ENCODE results near the gene SYNGR3.

The SYNGR3 gene

DNA sequence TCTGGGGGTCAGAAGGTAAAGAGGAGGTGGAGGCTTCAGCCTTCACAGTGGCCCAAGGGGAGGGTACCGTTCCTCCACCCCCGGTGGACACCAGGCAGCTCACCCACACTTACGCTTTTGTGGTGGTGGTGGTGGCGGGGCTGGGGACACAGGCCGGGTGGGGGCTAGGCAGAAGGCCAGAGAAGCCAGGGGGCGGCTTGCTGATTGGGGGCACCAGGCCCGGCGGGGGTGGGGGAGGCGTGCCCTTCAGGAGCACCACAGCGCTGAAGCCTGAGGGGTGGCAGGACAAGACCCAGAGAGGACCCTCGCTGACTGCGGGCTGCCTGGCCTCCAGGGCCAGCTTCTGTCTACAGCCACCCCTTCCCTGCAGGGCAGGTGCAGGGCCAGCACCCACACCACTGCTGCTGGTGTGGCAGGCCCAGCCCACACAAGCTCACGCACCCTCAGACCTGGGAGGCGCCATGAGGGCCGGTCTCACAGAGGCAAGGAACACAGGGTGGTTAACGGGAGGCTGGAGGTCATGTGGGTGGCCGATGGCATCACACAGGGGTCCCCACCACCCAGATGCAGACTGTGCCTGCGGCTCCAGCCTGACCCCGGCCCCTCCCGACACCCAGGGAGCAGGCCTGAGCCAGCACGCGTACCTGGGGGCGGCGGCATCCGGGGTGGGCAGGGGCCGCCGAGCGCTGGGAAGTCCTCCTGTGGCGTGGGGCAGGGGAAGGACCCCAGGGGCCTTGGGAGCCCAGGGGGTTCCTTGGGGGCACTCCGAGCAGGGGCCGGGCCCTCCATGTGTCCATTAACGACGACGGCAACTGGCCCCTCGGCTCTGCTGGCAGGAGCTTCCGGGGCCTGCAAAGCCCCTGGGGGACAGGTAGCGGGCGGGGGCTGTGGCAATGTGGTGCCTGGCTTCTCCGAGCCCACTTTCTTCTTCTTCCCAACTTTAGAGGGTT, 9.4 kb downstream of the SYNGR3 start:
- TF ChIP-seq EZH2phosphoT487 (conservative IDR thresholded peaks at IDR 0.05; ENCODE audit: low read length), result no peak
- TF ChIP-seq, protein P1, sequence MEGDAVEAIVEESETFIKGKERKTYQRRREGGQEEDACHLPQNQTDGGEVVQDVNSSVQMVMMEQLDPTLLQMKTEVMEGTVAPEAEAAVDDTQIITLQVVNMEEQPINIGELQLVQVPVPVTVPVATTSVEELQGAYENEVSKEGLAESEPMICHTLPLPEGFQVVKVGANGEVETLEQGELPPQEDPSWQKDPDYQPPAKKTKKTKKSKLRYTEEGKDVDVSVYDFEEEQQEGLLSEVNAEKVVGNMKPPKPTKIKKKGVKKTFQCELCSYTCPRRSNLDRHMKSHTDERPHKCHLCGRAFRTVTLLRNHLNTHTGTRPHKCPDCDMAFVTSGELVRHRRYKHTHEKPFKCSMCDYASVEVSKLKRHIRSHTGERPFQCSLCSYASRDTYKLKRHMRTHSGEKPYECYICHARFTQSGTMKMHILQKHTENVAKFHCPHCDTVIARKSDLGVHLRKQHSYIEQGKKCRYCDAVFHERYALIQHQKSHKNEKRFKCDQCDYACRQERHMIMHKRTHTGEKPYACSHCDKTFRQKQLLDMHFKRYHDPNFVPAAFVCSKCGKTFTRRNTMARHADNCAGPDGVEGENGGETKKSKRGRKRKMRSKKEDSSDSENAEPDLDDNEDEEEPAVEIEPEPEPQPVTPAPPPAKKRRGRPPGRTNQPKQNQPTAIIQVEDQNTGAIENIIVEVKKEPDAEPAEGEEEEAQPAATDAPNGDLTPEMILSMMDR (IDR thresholded peaks at IDR 0.05; ENCODE audit: insufficient read depth, low read length, poor library complexity, severe bottlenecking), result no peak
- Histone ChIP-seq H3K4me2 (ENCODE audit: low read depth, low read length, poor library complexity, severe bottlenecking) (no peak overlapping the region), H3K36me3 (ENCODE audit: low read length) (no peaks in the 10 kb centered on the region), H3K79me2 (ENCODE audit: insufficient read depth, low read length) (peaks cover 10% of the 10 kb centered on the region), H2AFZ (ENCODE audit: low read depth, low read length, severe bottlenecking) (no peak overlapping the region), H3K9me3 (ENCODE audit: insufficient read depth, low read length) (no peaks in the 10 kb centered on the region), H3F3A (ENCODE audit: insufficient read depth) (peaks cover 5% of the 10 kb centered on the region; the same call in 1 of the 2 replicates), H3K4me3 (ENCODE audit: insufficient read depth, low read length, poor library complexity, severe bottlenecking) (no peak overlapping the region), H3K27me3 (ENCODE audit: low read length) (no peaks in the 10 kb centered on the region), H3K27ac (ENCODE audit: low read depth, low read length) (no peak overlapping the region), H4K20me1 (ENCODE audit: low read depth, low read length) (no peaks in the 10 kb centered on the region; the same call in 1 of the 2 replicates), H3K9me2 (replicated peaks; ENCODE audit: insufficient read depth, low read length) (no peaks in the 10 kb centered on the region), H3K9ac (ENCODE audit: low read length) (no peak overlapping the region)

DNA sequence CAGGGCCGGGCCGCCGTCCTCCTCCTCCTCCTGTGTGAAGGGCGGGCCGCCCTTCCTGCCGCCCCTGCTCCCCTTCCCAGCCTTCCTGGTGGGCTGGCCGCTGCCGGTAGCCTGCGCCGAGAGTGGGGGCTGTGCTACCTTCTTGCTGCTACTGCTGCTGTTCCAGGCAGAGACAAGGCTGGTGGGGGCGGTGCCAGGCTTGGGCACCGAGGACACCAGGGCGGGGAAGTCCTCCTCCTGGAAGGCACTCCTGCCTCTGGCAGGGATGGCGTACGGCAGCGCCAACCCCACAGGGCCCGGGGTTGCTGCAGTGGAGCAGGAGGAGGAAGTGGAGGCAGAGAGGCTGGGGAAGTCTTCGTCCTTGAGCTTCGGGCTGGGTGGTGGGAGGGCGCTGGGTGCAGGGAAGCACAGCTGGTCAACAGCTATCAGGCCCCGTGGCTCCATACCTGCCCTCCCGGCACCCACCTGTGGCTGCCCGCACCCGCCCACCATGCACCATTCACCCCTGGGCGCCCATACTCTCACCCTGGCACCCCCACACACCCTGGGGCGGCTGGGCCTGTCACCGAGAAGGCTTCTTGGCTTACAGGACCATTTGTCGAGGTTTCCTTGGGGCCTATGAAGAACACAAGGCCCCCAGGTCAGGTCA, 10.2 kb downstream of the SYNGR3 start:
- 0 out of 2 replicates have a peak, but pooled peaks cover 3% of the 10 kb centered on the region for H3F3A ChIP-seq (ENCODE audit: insufficient read depth)
- H3K27ac ChIP-seq (ENCODE audit: low read depth, low read length), result no peak overlapping the region
- no peak overlapping the region for H3K4me3 ChIP-seq (ENCODE audit: insufficient read depth, low read length, poor library complexity, severe bottlenecking)
- no peaks in the 10 kb centered on the region; the same call in 1 of the 2 replicates for H4K20me1 ChIP-seq (ENCODE audit: low read depth, low read length)
- no peak overlapping the region for H2AFZ ChIP-seq (ENCODE audit: low read depth, low read length, severe bottlenecking)
- no peaks in the 10 kb centered on the region for H3K27me3 ChIP-seq (ENCODE audit: low read length)
- H3K9me3 ChIP-seq (ENCODE audit: insufficient read depth, low read length), result no peaks in the 10 kb centered on the region
- peaks cover 17% of the 10 kb centered on the region for H3K79me2 ChIP-seq (ENCODE audit: insufficient read depth, low read length)
- no peaks in the 10 kb centered on the region for H3K36me3 ChIP-seq (ENCODE audit: low read length)
- TF ChIP-seq EZH2phosphoT487 (conservative IDR thresholded peaks at IDR 0.05; ENCODE audit: low read length), result no peak
- TF ChIP-seq, protein P1 (IDR thresholded peaks at IDR 0.05; ENCODE audit: insufficient read depth, low read length, poor library complexity, severe bottlenecking), result no peak
- H3K9ac ChIP-seq (ENCODE audit: low read length), result no peak overlapping the region
- H3K9me2 ChIP-seq (replicated peaks; ENCODE audit: insufficient read depth, low read length), result no peaks in the 10 kb centered on the region
- H3K4me2 ChIP-seq (ENCODE audit: low read depth, low read length, poor library complexity, severe bottlenecking), result no peak overlapping the region

DNA sequence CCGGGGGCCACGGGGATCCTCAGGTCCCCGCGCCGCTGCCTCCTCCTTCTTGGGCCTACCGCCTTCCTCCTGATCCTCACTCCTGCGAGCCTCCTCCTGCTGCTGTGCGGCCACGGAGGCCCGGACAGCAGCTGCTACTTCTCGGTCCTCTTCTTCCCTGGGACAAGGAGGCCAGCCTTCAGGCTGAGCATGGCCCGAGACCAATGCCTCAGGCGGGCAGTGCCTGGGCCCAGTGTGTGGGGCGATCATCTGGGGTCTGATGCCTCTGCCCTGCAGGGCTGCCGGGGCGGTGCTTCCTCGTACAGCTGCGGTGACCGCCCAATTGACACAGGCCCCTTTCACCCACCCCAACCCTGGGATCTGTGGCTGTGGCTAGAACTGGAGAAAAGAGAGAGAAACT, 11.3 kb downstream of the SYNGR3 start:
- peaks cover 28% of the 10 kb centered on the region for H3K79me2 ChIP-seq (ENCODE audit: insufficient read depth, low read length)
- no peaks in the 10 kb centered on the region for H3K36me3 ChIP-seq (ENCODE audit: low read length)
- H3K4me2 ChIP-seq (ENCODE audit: low read depth, low read length, poor library complexity, severe bottlenecking), result no peak overlapping the region
- H3K27ac ChIP-seq (ENCODE audit: low read depth, low read length), result no peak overlapping the region
- no peak overlapping the region for H3K4me3 ChIP-seq (ENCODE audit: insufficient read depth, low read length, poor library complexity, severe bottlenecking)
- H3K9ac ChIP-seq (ENCODE audit: low read length), result no peak overlapping the region
- no peaks in the 10 kb centered on the region for H3K27me3 ChIP-seq (ENCODE audit: low read length)
- no peaks in the 10 kb centered on the region for H3K9me2 ChIP-seq (replicated peaks; ENCODE audit: insufficient read depth, low read length)
- TF ChIP-seq, protein P1 (IDR thresholded peaks at IDR 0.05; ENCODE audit: insufficient read depth, low read length, poor library complexity, severe bottlenecking), result no peak
- TF ChIP-seq EZH2phosphoT487 (conservative IDR thresholded peaks at IDR 0.05; ENCODE audit: low read length), result no peak
- 0 out of 2 replicates have a peak, but pooled peaks cover 3% of the 10 kb centered on the region for H3F3A ChIP-seq (ENCODE audit: insufficient read depth)
- no peaks in the 10 kb centered on the region; the same call in 1 of the 2 replicates for H4K20me1 ChIP-seq (ENCODE audit: low read depth, low read length)
- H2AFZ ChIP-seq (ENCODE audit: low read depth, low read length, severe bottlenecking), result no peak overlapping the region
- no peaks in the 10 kb centered on the region for H3K9me3 ChIP-seq (ENCODE audit: insufficient read depth, low read length)

Data from SU-DHL-6 (cell line).